ENCODE data around the gene ADAM15.

ADAM15 gene

GRCh38 chr1:155049651-155050559, 1.2 kb upstream of the ADAM15 start:
- no peak for DNase-seq (ENCODE audit: low read depth in 2 of 3, low spot score in 1 of 3)

GRCh38 chr1:155051342-155051776, 243 bp downstream of the ADAM15 start:
- no peak for DNase-seq (ENCODE audit: low read depth in 2 of 3, low spot score in 1 of 3)

DNA sequence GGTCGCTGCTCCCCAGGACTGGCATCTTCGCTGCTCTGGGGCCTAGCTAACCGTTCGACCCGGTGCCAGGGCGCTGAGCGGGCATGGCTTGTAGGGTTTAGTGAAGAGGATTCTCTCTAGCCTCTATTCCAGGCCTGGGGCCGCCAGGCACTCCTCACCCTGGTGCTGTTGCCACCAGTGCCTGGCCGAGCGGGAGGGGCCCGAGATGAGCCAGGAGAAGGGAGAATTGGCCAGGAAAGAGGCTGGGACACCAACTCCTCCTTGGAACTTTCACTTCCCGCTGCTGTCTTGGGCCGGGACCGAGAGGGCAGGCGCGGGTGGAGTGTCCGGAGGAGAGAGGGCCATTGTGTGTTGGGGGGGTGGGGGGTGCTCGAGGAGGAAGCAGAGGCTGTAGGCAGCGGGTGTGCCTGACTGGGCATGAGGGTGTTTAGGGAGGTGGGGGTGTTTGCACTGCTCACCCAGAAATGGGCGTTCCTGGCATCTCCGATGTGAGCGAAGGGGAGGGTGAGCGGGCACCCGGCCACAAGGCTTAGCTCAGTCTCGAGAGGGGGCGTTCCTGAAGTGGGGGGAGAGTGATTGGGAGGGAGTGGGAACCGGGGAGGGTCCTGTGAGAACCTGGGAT, 772 bp downstream of the ADAM15 start:
- no peak for DNase-seq (ENCODE audit: low read depth in 2 of 3, low spot score in 1 of 3)

DNA sequence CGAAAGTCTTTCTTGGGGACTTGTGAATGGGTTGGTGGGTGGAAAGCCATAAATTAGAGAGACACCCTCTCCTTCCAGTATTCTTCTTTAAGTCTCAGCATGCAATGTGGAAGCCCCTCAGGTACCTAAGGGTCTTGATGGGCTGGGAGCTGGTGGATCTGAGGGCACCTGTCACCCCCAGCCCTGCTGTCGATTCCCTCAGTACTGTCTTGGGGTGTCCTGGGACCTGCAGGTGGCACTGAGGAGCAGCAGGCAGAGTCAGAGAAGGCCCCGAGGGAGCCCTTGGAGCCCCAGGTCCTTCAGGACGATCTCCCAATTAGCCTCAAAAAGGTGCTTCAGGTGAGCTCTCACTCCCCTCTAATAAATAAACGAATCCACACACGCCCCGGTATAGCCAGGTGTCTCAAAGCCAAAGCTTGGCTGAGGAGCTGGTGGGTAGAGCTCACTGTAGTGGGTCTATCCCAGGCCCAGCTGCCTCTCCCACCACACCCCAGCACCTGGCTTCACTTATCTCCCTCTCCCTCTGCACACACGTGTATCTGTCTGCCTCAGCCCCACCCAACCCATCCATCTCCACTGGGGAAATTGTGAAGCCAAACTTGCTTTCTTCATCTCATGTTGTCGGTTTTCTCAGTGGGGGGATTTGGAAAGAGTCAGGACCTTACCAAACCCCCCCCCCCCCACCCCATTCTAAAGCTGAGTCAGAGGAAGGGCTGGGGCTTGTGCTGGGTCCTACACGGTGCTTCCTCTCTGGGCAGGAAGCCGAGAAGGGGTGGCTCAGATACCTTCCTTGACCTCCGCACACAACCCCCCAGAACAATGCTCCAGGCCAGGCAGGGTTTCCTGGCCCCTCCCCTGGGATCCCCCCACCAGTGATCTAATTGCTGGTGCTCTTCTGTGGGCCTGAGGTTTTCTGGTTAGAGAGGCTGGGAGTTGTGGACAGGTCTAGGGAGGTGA, 1.6 kb downstream of the ADAM15 start:
- no peak for DNase-seq (ENCODE audit: low read depth in 2 of 3, low spot score in 1 of 3)

GRCh38 chr1:155053531-155054105, 2.5 kb downstream of the ADAM15 start:
- DNase-seq (ENCODE audit: low read depth in 2 of 3, low spot score in 1 of 3): no peak

- no peak for DNase-seq (ENCODE audit: low read depth in 2 of 3, low spot score in 1 of 3)
Observed at GRCh38 chr1:155057104-155057503, 6.0 kb downstream of the ADAM15 start.

DNA sequence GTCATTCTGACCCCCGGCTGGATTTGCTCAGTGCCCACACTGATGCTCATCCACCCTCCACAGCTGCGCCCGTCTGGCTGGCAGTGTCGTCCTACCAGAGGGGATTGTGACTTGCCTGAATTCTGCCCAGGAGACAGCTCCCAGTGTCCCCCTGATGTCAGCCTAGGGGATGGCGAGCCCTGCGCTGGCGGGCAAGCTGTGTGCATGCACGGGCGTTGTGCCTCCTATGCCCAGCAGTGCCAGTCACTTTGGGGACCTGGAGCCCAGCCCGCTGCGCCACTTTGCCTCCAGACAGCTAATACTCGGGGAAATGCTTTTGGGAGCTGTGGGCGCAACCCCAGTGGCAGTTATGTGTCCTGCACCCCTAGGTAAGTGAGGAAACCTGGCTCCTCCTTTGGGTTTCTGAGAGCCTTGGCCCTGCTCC, 6.7 kb downstream of the ADAM15 start:
- no peak for DNase-seq (ENCODE audit: low read depth in 2 of 3, low spot score in 1 of 3)

DNA sequence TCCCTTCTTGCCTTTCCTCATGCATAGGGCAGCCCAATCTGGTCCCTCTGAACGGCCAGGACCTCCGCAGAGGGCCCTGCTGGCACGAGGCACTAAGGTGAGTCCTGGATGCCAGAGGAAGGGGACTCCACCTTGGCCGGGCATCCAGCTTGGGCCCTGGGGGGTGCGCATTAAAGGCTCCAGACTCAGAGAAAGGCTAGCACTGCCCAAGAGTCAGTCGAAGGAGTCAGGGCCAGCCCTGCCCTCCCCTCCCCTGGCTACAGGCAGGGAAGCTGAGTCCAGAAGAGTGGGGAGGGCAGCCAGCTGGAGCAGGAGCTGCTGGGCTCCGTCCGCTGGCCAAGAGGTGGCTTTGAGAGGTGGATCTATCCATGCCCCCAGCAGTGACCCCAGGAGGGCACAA, 9.6 kb downstream of the ADAM15 start:
- no peak for DNase-seq (ENCODE audit: low read depth in 2 of 3, low spot score in 1 of 3)

DNA sequence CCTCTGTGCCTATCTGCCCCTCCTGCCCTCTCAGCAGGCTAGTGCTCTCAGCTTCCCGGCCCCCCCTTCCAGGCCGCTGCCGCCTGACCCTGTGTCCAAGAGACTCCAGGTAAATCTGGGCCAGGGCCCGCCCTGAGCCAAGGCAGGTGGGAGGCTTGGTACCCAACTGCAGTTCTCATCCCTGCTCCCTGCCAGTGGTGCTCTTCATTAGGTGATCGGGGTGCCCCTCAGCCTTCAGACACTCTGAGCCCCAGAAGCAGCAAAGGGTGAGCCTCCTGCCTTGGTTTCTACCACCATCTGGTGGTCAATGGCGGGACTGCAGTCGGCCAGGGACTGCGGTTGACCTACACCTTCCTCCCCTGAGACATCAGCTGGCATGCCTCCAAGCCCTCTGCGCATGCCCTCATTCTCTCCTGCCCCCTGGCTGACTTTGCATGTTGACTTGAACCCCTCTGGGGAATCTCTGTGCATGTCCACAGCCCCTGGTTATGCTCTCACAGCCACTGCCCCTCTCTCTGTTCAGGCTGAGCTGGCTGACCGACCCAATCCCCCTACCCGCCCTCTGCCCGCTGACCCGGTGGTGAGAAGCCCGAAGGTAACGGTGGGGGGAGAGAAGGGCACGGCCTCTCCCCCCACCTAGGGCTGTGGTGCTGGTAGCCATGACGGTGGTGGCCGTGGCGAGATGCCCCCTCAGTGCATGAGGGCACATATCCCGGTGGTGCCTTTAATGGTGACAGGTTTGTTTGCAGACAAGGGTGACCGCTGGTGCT, 10.4 kb downstream of the ADAM15 start:
- DNase-seq (ENCODE audit: low read depth in 2 of 3, low spot score in 1 of 3): peak; percentile 91 to 99 (median 92)

- DNase-seq (ENCODE audit: low read depth in 2 of 3, low spot score in 1 of 3): no peak
Observed at GRCh38 chr1:155062151-155062686, 11.1 kb downstream of the ADAM15 start.

DNA sequence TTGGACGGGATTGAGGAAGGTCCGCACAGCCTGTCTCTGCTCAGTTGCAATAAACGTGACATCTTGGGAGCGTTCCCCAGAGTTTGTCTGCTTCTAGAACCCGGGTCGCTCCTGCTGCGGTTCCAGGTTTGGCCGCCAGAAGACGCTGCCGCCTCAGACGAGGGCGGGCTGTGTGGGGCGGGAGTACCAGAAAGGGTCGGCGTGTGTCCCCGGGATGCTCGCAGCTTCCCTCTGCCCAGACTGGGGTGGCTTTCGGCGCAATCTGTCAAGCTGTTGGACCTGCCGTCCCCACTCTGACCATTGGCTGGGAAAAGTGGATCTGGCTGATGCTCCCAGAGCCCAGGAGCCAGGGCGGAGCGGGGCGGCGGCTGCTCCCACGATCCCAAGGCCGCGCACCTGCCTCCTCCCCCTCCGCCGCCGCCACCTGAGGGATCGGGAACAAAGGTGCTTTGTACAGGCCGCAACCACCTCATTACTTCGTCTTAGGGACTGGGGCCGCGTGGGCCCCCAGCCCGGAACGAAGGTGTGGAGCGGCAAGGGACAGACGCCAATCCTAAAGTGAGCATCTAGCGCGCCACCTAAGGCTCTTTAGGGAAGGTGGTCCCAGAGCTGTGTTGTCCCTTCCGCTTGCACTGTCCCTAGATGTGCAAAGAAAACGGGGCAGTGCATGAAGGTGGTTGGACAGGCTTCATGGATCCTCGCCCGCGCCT, 11.7 kb downstream of the ADAM15 start:
- peak; percentile 65 to 91 (median 77) for DNase-seq (ENCODE audit: low read depth in 2 of 3, low spot score in 1 of 3)

DNA sequence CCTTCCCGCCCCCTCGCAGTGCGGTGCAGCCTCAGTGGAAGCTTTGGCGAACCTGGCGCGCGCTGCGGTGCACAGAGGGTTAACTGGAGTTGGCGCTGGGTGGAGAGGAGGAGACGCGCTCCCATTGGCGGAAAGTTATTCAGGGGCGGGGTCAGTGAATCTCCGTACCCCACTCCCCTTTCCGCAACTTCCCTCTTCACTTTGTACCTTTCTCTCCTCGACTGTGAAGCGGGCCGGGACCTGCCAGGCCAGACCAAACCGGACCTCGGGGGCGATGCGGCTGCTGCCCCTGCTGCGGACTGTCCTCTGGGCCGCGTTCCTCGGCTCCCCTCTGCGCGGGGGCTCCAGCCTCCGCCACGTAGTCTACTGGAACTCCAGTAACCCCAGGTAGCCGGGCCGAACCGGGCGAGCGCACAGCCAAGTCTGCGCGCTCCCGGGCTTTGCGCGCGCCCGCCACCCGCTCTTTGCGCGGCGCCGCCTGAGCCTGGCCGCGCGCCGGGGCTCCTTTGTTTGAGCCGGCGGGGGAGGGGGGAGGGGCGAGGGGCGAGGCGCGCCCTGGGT, 12.5 kb downstream of the ADAM15 start, which contains the start of gene EFNA4:
Gene EFNA4, plus strand, starts transcription at position 191 of the 561 bp plus-strand sequence. Its CDS starts 84 bp downstream, at position 275.
- peak; percentile 65 to 80 (median 78) for DNase-seq (ENCODE audit: low read depth in 2 of 3, low spot score in 1 of 3)

DNA sequence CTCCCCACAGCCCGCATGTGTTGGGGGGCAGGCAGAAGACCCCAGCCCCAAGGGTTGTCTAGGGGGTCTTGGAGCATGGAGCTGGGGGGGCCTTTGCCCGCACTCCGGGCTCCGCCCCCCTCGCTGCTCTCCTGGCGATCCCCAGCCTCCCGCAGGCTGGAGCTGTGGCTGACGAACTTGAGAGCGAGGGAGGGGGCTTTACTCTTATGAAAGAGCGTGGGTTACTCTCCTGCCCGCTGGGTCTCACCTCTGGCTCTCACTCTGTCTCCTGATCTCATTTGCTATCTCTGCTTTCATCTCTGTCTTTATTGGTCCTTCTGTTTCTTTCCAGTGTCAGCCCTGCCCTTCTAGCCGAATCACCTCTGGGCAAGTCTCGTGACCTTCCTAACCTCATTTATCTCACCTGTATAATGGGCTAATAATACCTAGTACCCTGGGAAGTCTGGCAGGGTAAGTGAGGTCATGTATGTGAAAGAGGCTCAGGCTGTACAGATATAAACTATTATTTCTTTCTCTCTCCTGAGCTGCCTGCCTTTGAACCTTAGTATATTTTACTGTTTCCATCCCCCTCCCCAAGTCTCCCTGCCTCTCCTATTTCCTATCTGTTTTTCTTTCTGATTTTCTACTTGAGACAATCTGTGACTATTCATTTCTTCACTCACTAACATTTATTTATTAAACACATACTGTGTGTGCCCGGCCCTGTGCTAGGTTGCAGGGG, 13.2 kb downstream of the ADAM15 start:
- DNase-seq (ENCODE audit: low read depth in 2 of 3, low spot score in 1 of 3): no peak

DNA sequence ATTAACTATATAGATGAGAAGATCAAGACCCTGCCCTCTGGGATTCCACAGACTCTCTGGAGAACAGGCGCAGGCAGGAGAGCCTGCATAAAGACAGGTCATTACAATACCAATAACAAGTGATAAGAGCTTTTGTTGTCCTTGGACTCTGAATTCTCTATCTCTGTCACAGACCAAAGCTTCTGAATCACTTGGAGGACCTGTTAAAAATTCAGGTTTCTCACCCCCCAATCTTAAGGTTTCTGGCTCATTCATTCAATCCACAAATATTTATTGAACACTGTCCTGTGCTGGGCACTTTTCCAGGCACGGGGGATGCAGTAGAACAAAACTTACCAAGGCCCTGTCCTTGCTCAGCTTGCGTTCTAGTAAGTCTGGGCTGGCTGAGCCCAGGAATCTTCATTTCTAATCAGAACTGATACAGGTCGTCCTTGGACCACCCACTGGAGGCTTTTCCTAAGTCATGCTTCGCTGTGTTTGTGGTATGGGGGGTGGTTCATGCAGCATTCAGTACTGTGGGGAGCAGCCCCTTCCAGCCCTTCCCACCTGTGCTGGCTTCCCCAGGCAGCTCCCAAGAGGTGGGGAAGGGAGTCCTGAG, 13.8 kb downstream of the ADAM15 start:
- no peak for DNase-seq (ENCODE audit: low read depth in 2 of 3, low spot score in 1 of 3)

DNA sequence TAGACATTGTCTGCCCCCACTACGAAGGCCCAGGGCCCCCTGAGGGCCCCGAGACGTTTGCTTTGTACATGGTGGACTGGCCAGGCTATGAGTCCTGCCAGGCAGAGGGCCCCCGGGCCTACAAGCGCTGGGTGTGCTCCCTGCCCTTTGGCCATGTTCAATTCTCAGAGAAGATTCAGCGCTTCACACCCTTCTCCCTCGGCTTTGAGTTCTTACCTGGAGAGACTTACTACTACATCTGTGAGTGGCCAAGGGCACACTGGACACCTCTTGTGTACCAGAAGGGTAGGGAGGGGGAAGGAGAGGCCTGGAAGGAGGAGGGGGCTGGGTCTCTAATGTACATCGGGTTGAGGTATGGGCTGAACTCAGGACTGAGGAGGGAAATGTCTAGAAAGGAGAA, 15.7 kb downstream of the ADAM15 start:
- no peak for DNase-seq (ENCODE audit: low read depth in 2 of 3, low spot score in 1 of 3)

- no peak for DNase-seq (ENCODE audit: low read depth in 2 of 3, low spot score in 1 of 3)
Observed at GRCh38 chr1:155068599-155068998, 17.5 kb downstream of the ADAM15 start.

GRCh38 chr1:155069551-155070157, 18.5 kb downstream of the ADAM15 start:
- no peak for DNase-seq (ENCODE audit: low read depth in 2 of 3, low spot score in 1 of 3)

All from stimulated activated CD4-positive, alpha-beta T cell treated with anti-CD3 and anti-CD28 coated beads, Interleukin-12 subunit alpha, Interleukin-12 subunit beta, amount 100 ng/mL, for 48 hours (primary cell).